GM12891 (cell line): ENCODE measurements around the gene PSAPL1.

ENCODE experiments used
- POLR2A ChIP-seq: IDR thresholded peaks from 2 replicates; pipeline ENCODE4 v1.6.1; 2011; ENCODE audit warnings: low read depth, low read length, control low read depth
- POLR2AphosphoS5 ChIP-seq: IDR thresholded peaks from 2 replicates; pipeline ENCODE4 v1.6.1; 2011; ENCODE audit warnings: low read depth, low read length, control low read depth
- TAF1 ChIP-seq: IDR thresholded peaks from 2 replicates; pipeline ENCODE4 v1.6.1; 2011; ENCODE audit warnings: low read depth, low read length, control low read depth

- TF ChIP-seq TAF1 (no peak), POLR2A (no peak), POLR2AphosphoS5 (no peak)
Observed at GRCh38 chr4:7435471-7436061, 836 bp upstream of the PSAPL1 start.
